Measurements from ENCODE around the gene MAD1L1. TPM values are rescaled to one million over a fixed set of nuclear protein-coding genes. Genes with fewer than 3 reads are reported as not detected.

The MAD1L1 gene
- total RNA-seq, 4 donors from 2014 or later, result 60.3 to 149 (median 73.7) TPM

DNA sequence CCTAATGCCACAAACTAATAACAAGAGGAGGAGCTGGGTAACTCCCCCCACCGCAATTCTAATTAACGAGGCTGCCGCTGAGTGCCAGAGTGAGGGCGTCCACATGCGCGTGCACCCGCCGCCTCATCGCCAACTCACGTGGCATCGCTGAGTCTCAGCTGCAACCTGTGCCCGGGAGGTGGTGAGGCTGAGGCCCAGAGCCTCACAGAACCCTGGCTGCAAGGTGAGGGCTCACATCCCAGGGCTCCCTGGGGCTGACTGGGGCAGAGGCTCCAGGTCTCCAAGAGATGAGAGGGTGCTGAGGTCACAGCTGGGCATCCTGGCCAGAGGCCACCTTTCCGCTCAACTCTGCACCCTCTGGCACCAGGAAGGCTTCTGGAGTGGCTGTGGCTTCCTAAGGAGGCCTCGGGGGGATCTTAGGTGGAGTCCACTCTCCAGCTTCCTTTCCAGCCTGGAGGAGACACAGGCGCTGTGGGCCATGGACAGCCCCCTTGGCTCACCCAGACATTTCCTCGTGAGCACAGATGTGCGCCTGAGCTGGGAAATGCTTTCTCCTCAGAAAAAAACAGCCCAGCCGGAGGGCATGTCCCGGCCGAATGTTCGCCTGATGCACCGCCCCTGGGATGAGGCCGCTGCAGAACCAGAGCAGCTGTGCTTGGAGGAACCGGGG lies 242.6 kb downstream of the MAD1L1 start:
- Histone ChIP-seq H3K4me3 (no peak overlapping the region), H3K27ac (no peak overlapping the region), H3K27me3 (no peaks in the 10 kb centered on the region), H3K36me3 (peaks cover 0 to 10% (median 0%) of the 10 kb centered on the region in 3 donors), H3K4me1 (peaks cover 0 to 14% (median 0%) of the 10 kb centered on the region in 4 donors), H3K9me3 (no peaks in the 10 kb centered on the region)
- WGBS, 2 donors, result 76 to 79% methylated on average over 17 to 23 of the region's 24 CpGs
- TF ChIP-seq POLR2A (IDR thresholded peaks at IDR 0.05), result no peak
- DNase-seq (ENCODE audit: low spot score in 2 of 2), result no peak

DNA sequence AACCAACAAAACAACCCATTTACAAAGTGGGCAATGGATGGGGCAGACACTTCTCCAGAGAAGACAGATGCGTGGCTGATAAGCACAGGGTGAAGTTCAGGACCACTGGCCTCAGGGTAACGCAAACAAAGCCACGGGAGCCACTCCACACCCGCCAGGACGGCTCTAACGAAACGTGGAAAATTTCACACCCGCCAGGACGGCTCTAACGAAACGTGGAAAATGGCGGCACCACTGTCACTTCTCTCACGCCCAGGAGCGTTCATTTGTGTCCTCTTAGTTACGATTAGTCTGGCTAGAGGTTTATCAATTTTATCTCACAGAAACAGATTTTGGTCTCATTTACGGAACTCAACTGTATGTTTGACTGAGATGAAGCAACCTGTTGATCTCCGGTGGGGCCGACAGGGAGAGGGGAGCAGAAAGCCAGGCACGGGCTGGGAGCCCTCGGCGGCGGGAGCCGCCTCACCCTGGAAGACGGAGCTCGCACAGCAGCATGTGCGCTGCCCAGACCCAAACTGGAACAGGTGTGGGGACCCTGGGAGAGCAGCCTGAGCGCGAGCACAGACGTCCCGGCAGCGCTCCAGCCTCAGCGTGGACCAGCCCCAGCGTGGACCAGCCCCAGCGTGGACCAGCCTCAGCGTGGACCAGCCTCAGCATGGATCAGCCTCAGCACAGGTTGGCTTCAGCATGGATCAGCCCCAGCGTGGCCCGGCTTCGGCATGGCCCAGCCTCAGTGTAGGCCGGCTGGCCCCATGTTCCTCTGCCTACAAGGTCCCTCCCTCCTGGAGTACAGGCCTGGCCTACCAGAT lies 243.5 kb downstream of the MAD1L1 start:
- Histone ChIP-seq H3K36me3 (peaks cover 0 to 7% (median 0%) of the 10 kb centered on the region in 3 donors), H3K4me1 (peaks cover 0 to 13% (median 0%) of the 10 kb centered on the region in 4 donors), H3K27me3 (no peaks in the 10 kb centered on the region), H3K9me3 (no peaks in the 10 kb centered on the region), H3K4me3 (no peak overlapping the region), H3K27ac (no peak overlapping the region)
- no peak for DNase-seq (ENCODE audit: low spot score in 2 of 2)
- 94 to 95% methylated on average over 32 to 38 of the region's 39 CpGs for WGBS, 2 donors
- TF ChIP-seq EP300 (IDR thresholded peaks at IDR 0.05) (no peak), POLR2A (IDR thresholded peaks at IDR 0.05) (no peak)
- TF ChIP-seq, protein P1, sequence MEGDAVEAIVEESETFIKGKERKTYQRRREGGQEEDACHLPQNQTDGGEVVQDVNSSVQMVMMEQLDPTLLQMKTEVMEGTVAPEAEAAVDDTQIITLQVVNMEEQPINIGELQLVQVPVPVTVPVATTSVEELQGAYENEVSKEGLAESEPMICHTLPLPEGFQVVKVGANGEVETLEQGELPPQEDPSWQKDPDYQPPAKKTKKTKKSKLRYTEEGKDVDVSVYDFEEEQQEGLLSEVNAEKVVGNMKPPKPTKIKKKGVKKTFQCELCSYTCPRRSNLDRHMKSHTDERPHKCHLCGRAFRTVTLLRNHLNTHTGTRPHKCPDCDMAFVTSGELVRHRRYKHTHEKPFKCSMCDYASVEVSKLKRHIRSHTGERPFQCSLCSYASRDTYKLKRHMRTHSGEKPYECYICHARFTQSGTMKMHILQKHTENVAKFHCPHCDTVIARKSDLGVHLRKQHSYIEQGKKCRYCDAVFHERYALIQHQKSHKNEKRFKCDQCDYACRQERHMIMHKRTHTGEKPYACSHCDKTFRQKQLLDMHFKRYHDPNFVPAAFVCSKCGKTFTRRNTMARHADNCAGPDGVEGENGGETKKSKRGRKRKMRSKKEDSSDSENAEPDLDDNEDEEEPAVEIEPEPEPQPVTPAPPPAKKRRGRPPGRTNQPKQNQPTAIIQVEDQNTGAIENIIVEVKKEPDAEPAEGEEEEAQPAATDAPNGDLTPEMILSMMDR (IDR thresholded peaks at IDR 0.05), result no peak

DNA sequence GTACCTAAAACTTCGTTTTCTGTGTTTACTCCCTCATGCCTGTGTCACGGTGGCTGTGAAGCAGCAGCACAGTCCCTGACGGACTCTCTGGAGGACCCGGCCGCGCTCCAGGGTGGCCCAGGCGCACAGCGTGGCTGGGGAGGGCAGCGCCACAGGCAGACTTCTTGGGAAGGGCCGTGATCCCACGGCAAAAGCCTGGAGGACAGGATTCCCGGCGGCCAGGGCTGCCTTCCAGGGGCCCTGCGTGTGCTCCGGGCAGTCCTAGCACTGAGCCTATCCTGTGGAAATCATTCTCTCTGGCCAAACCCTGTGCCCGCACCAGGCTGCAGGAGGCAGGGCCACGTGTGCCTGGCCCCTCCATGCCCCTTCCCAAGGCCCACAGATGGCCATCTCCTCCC lies 244.2 kb downstream of the MAD1L1 start:
- Histone ChIP-seq H3K27ac (no peak overlapping the region), H3K36me3 (peaks cover 0 to 7% (median 0%) of the 10 kb centered on the region in 3 donors), H3K4me3 (no peak overlapping the region), H3K4me1 (peaks cover 0 to 8% (median 0%) of the 10 kb centered on the region in 4 donors), H3K9me3 (no peaks in the 10 kb centered on the region), H3K27me3 (no peaks in the 10 kb centered on the region)
- 94 to 97% methylated on average over 13 to 17 of the region's 17 CpGs for WGBS, 2 donors
- TF ChIP-seq, protein P1 (IDR thresholded peaks at IDR 0.05), result no peak
- TF ChIP-seq POLR2A (IDR thresholded peaks at IDR 0.05), result no peak
- TF ChIP-seq EP300 (IDR thresholded peaks at IDR 0.05), result no peak
- DNase-seq (ENCODE audit: low spot score in 2 of 2), result no peak

DNA sequence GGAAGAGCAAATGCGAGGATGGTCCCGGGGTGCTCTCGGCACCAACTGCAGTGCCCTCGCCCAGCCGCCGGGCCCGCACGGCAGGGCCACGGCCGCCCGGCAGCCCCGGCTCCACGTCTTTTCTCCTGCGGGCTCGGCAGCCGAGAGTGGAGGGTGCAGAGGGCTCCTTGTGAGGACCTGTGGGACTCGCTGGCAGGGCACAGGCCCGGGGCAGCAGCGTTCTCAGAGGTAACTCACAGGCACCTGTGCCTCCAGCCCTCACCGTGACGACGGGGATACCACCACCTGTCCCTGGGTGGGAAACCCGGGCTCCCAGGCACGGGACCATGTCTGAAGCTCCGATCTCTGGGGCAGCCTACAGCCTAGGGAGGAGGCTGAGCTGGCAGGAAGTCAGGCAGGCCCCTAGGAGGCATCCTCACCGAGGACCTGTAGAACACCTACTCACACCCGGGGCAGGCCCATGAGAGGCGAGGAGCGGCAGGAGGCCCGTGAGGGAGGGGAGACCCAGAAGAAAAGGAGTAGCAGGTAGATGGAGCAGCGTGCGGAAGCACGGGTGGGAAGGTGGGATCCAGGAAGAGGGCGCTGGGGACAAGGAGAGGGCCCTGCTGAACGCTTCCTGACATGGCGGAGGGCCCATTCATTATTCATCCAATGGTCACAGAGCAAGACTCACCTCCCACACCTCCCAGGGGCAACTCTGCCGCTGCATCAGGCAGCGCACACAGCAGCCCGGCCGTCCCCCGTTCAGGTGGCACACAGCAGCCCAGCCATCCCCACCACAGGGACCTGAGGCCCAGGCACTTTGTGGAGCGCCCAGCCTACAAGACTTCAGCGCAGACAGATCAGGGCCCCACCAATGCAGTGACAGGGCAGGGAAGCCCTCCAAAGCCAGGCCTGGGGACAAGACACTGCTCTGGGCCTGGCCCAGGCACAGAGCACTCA lies 244.9 kb downstream of the MAD1L1 start:
- peaks cover 0 to 3% (median 0%) of the 10 kb centered on the region in 4 donors for H3K4me1 ChIP-seq
- 96 to 97% methylated on average over 39 of the region's 43 CpGs for whole genome bisulfite sequencing, 2 donors
- TF ChIP-seq EP300 (IDR thresholded peaks at IDR 0.05) (no peak), POLR2A (IDR thresholded peaks at IDR 0.05) (no peak)
- TF ChIP-seq, protein P1 (IDR thresholded peaks at IDR 0.05), result no peak
- no peaks in the 10 kb centered on the region for H3K9me3 ChIP-seq
- no peak for DNase-seq (ENCODE audit: low spot score in 2 of 2)
- H3K27me3 ChIP-seq, result no peaks in the 10 kb centered on the region
- no peak overlapping the region for H3K27ac ChIP-seq
- peaks cover 0 to 7% (median 0%) of the 10 kb centered on the region in 3 donors for H3K36me3 ChIP-seq
- no peak overlapping the region for H3K4me3 ChIP-seq

DNA sequence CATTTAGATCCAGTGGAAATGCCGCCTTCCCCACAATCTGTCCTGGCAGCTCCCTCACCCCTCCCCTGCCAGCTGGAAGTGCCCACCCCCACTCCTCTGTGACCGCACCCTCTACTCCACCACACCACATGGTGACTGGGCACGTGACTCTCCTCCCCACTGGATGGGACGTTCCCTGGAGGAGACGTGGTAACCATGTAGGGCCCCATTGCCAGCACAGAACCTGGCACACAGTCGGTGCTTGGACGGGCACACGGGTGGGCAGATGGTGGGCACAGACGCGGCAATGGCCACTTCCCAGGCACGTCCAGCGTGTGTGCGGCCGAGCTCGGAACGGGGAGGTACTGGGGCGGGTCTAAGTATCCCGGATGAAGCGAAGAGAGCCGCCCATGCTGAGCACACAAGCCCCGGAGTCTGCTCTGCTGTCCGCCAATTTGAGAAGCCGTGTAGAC lies 245.6 kb downstream of the MAD1L1 start:
- H3K36me3 ChIP-seq, result peaks cover 0 to 7% (median 0%) of the 10 kb centered on the region in 3 donors
- no peak overlapping the region for H3K4me3 ChIP-seq
- H3K9me3 ChIP-seq, result no peaks in the 10 kb centered on the region
- no peak overlapping the region for H3K27ac ChIP-seq
- 94 to 96% methylated on average over 22 to 23 of the region's 23 CpGs for WGBS, 2 donors
- peaks cover 0 to 3% (median 0%) of the 10 kb centered on the region in 4 donors for H3K4me1 ChIP-seq
- TF ChIP-seq POLR2A (IDR thresholded peaks at IDR 0.05) (no peak), EP300 (IDR thresholded peaks at IDR 0.05) (no peak)
- TF ChIP-seq, protein P1 (IDR thresholded peaks at IDR 0.05), result no peak
- DNase-seq (ENCODE audit: low spot score in 2 of 2), result no peak
- H3K27me3 ChIP-seq, result no peaks in the 10 kb centered on the region
